ENCODE results near the gene ZNF878.
"Not testable (repeated sequence)": the region's sequence is repeated elsewhere in the genome, so short reads cannot be mapped to it uniquely, and the experiment has no call there.

Gene ZNF878

GRCh38 chr19:12052497-12053169, at the start of gene ZNF878:
Gene ZNF878, minus strand, starts transcription at chr19:12052961. Its CDS starts 160 bp downstream, at chr19:12052801.
- DNase-seq (ENCODE audit: low read depth): no peak

- DNase-seq (ENCODE audit: low read depth): no peak
These were observed 45.3 kb upstream of the ZNF878 start for GRCh38 chr19:12098040-12098439.

GRCh38 chr19:12095111-12095790, 42.5 kb upstream of the ZNF878 start:
- no peak for DNase-seq (ENCODE audit: low read depth)

- DNase-seq (ENCODE audit: low read depth): no peak
These were observed 41.0 kb upstream of the ZNF878 start for GRCh38 chr19:12093777-12094176.

GRCh38 chr19:12092956-12093355, 40.2 kb upstream of the ZNF878 start:
- DNase-seq (ENCODE audit: low read depth): no peak

- DNase-seq (ENCODE audit: low read depth): peak; percentile 9
These were observed 39.5 kb upstream of the ZNF878 start for GRCh38 chr19:12092065-12092867.

GRCh38 chr19:12090807-12091206, 38.0 kb upstream of the ZNF878 start:
- DNase-seq (ENCODE audit: low read depth): peak; percentile 31

- no peak for DNase-seq (ENCODE audit: low read depth)
These were observed 32.5 kb upstream of the ZNF878 start for GRCh38 chr19:12085074-12085818.

- not testable (repeated sequence) for DNase-seq (ENCODE audit: low read depth)
These were observed 30.6 kb upstream of the ZNF878 start for GRCh38 chr19:12083336-12083735.

GRCh38 chr19:12077375-12077774, 24.6 kb upstream of the ZNF878 start:
- DNase-seq (ENCODE audit: low read depth): no peak

GRCh38 chr19:12076331-12076730, 23.6 kb upstream of the ZNF878 start:
- not testable (repeated sequence) for DNase-seq (ENCODE audit: low read depth)

GRCh38 chr19:12075538-12076139, 22.9 kb upstream of the ZNF878 start:
- no peak for DNase-seq (ENCODE audit: low read depth)

- peak; percentile 46 for DNase-seq (ENCODE audit: low read depth)
These were observed 12.1 kb upstream of the ZNF878 start, which contains the start of gene ZNF844 for GRCh38 chr19:12064590-12065538. Gene ZNF844, plus strand, starts transcription at chr19:12064731. Its CDS starts 143 bp downstream, at chr19:12064874.

GRCh38 chr19:12055784-12056183, 3.0 kb upstream of the ZNF878 start:
- DNase-seq (ENCODE audit: low read depth): no peak

- DNase-seq (ENCODE audit: low read depth): no peak
These were observed 667 bp downstream of the ZNF878 start for GRCh38 chr19:12052091-12052496.

- DNase-seq (ENCODE audit: low read depth): no peak
These were observed 4.9 kb downstream of the ZNF878 start for GRCh38 chr19:12047868-12048267.

GRCh38 chr19:12043752-12044422, 8.9 kb downstream of the ZNF878 start:
- no peak for DNase-seq (ENCODE audit: low read depth)

GRCh38 chr19:12042893-12043292, 9.9 kb downstream of the ZNF878 start:
- no peak for DNase-seq (ENCODE audit: low read depth)

GRCh38 chr19:12035220-12036172, 17.3 kb downstream of the ZNF878 start, which contains the start of gene ZNF433:
Gene ZNF433, minus strand, starts transcription at chr19:12035679. Its CDS starts 140 bp downstream, at chr19:12035539.
- DNase-seq (ENCODE audit: low read depth): peak; percentile 32
